GM23338 (cell line): ENCODE results near the gene DUSP1. TPM values are rescaled to one million over a fixed set of nuclear protein-coding genes. Genes with fewer than 3 reads are reported as not detected.

Experiments
- ATAC-seq: fragments of 200-7000 bp; cut with Tn5 transposase; 3 replicates; pipeline ENCODE4 v1.9.1; 2020
- DNase-seq: peaks from one replicate; pipeline ENCODE4 v3.0.0-alpha.2; 2015; ENCODE audit warnings: low spot score
- H2AFZ ChIP-seq: fragments of 200-600 bp; sonication (generic); 2 replicates; pipeline ENCODE4 v1.8.0; 2016; ENCODE audit warnings: antibody characterized with exemption, mild to moderate bottlenecking, moderate library complexity
- H3F3A ChIP-seq: fragments of 200-600 bp; sonication (generic); replicated peaks from 2 replicates; pipeline ENCODE4 v1.8.0; 2017; ENCODE audit warnings: antibody characterized with exemption, mixed run types, low read depth
- H3K27ac ChIP-seq: fragments of 200-600 bp; sonication (generic); 2 replicates; pipeline ENCODE4 v1.6.1; 2016; ENCODE audit warnings: low read depth
- H3K27me3 ChIP-seq: fragments of 200-600 bp; sonication (generic); 2 replicates; pipeline ENCODE4 v1.8.0; 2016; ENCODE audit warnings: mild to moderate bottlenecking, mixed run types, moderate library complexity; ENCODE audit not compliant: insufficient read depth
- H3K36me3 ChIP-seq: fragments of 200-600 bp; sonication (generic); 2 replicates; pipeline ENCODE4 v1.8.0; 2016; ENCODE audit warnings: mild to moderate bottlenecking; ENCODE audit not compliant: insufficient read depth
- H3K4me1 ChIP-seq: fragments of 200-600 bp; sonication (generic); 2 replicates; pipeline ENCODE4 v1.8.0; 2016; ENCODE audit warnings: mild to moderate bottlenecking, moderate library complexity; ENCODE audit not compliant: insufficient read depth
- H3K4me2 ChIP-seq: fragments of 200-600 bp; sonication (generic); 2 replicates; pipeline ENCODE4 v1.7.1; 2017; ENCODE audit warnings: mixed run types
- H3K4me3 ChIP-seq: fragments of 200-600 bp; sonication (generic); 2 replicates; pipeline ENCODE4 v1.6.1; 2016; ENCODE audit warnings: mixed run types
- H3K79me2 ChIP-seq: fragments of 200-600 bp; sonication (generic); replicated peaks from 2 replicates; pipeline ENCODE4 v1.8.0; 2017; ENCODE audit warnings: mild to moderate bottlenecking; ENCODE audit not compliant: insufficient read depth
- H3K9me2 ChIP-seq: fragments of 200-600 bp; sonication (generic); 2 replicates; pipeline ENCODE4 v1.8.0; 2017; ENCODE audit not compliant: insufficient read depth
- H4K20me1 ChIP-seq: fragments of 200-600 bp; sonication (generic); replicated peaks from 2 replicates; pipeline ENCODE4 v1.8.0; 2017; ENCODE audit warnings: mild to moderate bottlenecking; ENCODE audit not compliant: insufficient read depth
- H3K27ac Mint-ChIP-seq: 2 replicates; pipeline ENCODE4 v1.8.0; 2020; ENCODE audit warnings: inconsistent platforms, mild to moderate bottlenecking, moderate library complexity, mixed read lengths
- H3K27me3 Mint-ChIP-seq: 3 replicates; pipeline ENCODE4 v1.8.0; 2022; ENCODE audit warnings: low read depth, mild to moderate bottlenecking, moderate library complexity, mixed read lengths, inconsistent platforms; ENCODE audit not compliant: insufficient read depth, poor library complexity
- H3K36me3 Mint-ChIP-seq: 3 replicates; pipeline ENCODE4 v1.8.0; 2021; ENCODE audit warnings: low read depth, mild to moderate bottlenecking, inconsistent platforms, moderate library complexity, mixed read lengths
- H3K4me1 Mint-ChIP-seq: 3 replicates; pipeline ENCODE4 v1.8.0; 2020; ENCODE audit warnings: mild to moderate bottlenecking, inconsistent platforms, mixed read lengths
- H3K4me3 Mint-ChIP-seq: 3 replicates; pipeline ENCODE4 v1.8.0; 2021; ENCODE audit warnings: moderate library complexity, mild to moderate bottlenecking, inconsistent platforms, mixed read lengths
- H3K9me3 Mint-ChIP-seq: 3 replicates; pipeline ENCODE4 v1.8.0; 2020; ENCODE audit warnings: moderate library complexity, mild to moderate bottlenecking, inconsistent platforms, mixed read lengths
- CREB1 ChIP-seq: fragments of 250-450 bp; sonication (Bioruptor Pico); IDR thresholded peaks from 2 replicates; pipeline ENCODE4 v1.5.0; 2020; ENCODE audit warnings: low read depth, mild to moderate bottlenecking, moderate library complexity
- EZH2phosphoT487 ChIP-seq: fragments of 200-600 bp; sonication (generic); IDR thresholded peaks from one replicate; pipeline ENCODE4 v1.8.1; 2018; ENCODE audit warnings: antibody characterized with exemption; ENCODE audit not compliant: unreplicated experiment
- NANOG ChIP-seq: IDR thresholded peaks from 2 replicates; pipeline ENCODE4 v1.6.1; 2016; ENCODE audit warnings: antibody characterized with exemption, borderline replicate concordance
- POLR2AphosphoS5 ChIP-seq: IDR thresholded peaks from 2 replicates; pipeline ENCODE4 v1.6.1; 2016; ENCODE audit warnings: antibody characterized with exemption, low read depth
- ZNF114 ChIP-seq: fragments of 250-450 bp; sonication (Bioruptor Pico); IDR thresholded peaks from 2 replicates; pipeline ENCODE4 v1.5.0; 2020; ENCODE audit warnings: mild to moderate bottlenecking, moderate library complexity
- ZNF331 ChIP-seq: fragments of 250-450 bp; sonication (Bioruptor Pico); IDR thresholded peaks from 2 replicates; pipeline ENCODE4 v1.5.0; 2020; ENCODE audit warnings: low read depth, mild to moderate bottlenecking, moderate library complexity
- polyA plus RNA-seq: library from polyadenylated mRNA; unstranded; fragments of >200 nt; fragmentation: Nextera tagmentation; extraction: Ambion mirVana; gene quantifications from 2 replicates; pipeline ENCODE4 v1.2.1, GENCODE V29; 2016
- total RNA-seq: library from RNA; depleted of rRNA; stranded (reverse); fragments of >200 nt; shearing (Covaris generic); gene quantifications from 2 replicates; pipeline ENCODE4 v1.2.3, GENCODE V29; 2014
- TF ChIP-seq, protein P1 (sequence below): IDR thresholded peaks from 2 replicates; pipeline ENCODE4 v1.6.1; 2016; ENCODE audit warnings: antibody characterized with exemption
- TF ChIP-seq, protein P2 (sequence below): fragments of 250-450 bp; sonication (Bioruptor Pico); IDR thresholded peaks from 2 replicates; pipeline ENCODE4 v1.5.0; 2020; ENCODE audit warnings: mild to moderate bottlenecking, moderate library complexity

The DUSP1 gene
- total and polyA plus RNA-seq, 2 experiments from 2014 or later, result 9.7 to 17.2 TPM

DNA sequence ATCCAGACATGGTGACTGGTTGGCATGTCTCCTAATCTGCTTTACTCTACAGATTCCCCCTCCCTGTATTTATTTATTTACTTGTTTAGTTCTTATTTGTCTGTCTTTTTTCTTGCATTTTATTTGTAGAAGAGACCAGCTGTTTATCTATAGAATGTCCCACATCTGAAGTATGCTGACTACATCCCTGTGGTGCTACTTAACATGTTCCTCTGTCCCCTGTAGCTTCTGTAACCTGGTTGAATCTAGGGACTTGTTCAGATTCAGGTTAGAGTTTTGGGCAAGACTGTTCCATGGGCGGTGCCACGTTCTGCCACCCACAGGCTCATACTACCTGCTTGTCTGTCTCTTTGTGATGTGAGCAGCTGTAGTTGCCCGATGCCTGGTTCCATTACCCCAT, 23.5 kb downstream of the DUSP1 start (continued):
- TF ChIP-seq, protein P1, sequence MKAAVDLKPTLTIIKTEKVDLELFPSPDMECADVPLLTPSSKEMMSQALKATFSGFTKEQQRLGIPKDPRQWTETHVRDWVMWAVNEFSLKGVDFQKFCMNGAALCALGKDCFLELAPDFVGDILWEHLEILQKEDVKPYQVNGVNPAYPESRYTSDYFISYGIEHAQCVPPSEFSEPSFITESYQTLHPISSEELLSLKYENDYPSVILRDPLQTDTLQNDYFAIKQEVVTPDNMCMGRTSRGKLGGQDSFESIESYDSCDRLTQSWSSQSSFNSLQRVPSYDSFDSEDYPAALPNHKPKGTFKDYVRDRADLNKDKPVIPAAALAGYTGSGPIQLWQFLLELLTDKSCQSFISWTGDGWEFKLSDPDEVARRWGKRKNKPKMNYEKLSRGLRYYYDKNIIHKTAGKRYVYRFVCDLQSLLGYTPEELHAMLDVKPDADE, result no peak
- TF ChIP-seq EZH2phosphoT487 (no peak), NANOG (no peak), ZNF114 (CRISPR knock-in tag) (no peak), CREB1 (CRISPR knock-in tag) (no peak), POLR2AphosphoS5 (no peak)

DNA sequence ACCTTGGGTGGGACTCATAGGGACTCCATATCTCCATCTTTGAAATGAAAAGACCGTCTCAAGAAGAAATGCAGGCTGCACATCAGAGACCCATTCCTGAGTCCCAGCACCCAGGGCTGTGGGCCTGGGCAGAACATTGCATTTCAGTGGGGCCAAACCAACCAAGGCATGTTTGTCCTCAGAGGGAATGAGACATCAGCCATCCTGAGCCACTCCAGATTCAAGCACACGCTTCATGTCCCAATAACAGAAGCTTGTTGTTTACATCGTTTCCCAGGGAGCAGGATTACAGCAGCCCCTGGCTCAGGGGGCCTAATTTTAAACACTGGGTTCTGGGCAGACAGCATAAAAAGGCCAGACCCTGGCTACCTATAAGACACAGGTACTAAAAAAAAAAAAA, 24.3 kb downstream of the DUSP1 start:
- Mint-ChIP-seq H3K27ac (no peak overlapping the region), H3K9me3 (peaks cover 14% of the 10 kb centered on the region; the same call in 2 of the 3 replicates), H3K36me3 (peaks cover 6% of the 10 kb centered on the region; the same call in 1 of the 3 replicates), H3K27me3 (peaks cover 15% of the 10 kb centered on the region), H3K4me1 (peaks cover 3% of the 10 kb centered on the region; the same call in 2 of the 3 replicates), H3K4me3 (no peak overlapping the region)
- H3F3A ChIP-seq, result peaks cover 15% of the 10 kb centered on the region; the same call in 1 of the 2 replicates
- no peaks in the 10 kb centered on the region for H4K20me1 ChIP-seq
- no peak overlapping the region for H3K4me3 ChIP-seq
- H3K9me2 ChIP-seq, result no peaks in the 10 kb centered on the region
- no peak for TF ChIP-seq ZNF331
- TF ChIP-seq, protein P2, sequence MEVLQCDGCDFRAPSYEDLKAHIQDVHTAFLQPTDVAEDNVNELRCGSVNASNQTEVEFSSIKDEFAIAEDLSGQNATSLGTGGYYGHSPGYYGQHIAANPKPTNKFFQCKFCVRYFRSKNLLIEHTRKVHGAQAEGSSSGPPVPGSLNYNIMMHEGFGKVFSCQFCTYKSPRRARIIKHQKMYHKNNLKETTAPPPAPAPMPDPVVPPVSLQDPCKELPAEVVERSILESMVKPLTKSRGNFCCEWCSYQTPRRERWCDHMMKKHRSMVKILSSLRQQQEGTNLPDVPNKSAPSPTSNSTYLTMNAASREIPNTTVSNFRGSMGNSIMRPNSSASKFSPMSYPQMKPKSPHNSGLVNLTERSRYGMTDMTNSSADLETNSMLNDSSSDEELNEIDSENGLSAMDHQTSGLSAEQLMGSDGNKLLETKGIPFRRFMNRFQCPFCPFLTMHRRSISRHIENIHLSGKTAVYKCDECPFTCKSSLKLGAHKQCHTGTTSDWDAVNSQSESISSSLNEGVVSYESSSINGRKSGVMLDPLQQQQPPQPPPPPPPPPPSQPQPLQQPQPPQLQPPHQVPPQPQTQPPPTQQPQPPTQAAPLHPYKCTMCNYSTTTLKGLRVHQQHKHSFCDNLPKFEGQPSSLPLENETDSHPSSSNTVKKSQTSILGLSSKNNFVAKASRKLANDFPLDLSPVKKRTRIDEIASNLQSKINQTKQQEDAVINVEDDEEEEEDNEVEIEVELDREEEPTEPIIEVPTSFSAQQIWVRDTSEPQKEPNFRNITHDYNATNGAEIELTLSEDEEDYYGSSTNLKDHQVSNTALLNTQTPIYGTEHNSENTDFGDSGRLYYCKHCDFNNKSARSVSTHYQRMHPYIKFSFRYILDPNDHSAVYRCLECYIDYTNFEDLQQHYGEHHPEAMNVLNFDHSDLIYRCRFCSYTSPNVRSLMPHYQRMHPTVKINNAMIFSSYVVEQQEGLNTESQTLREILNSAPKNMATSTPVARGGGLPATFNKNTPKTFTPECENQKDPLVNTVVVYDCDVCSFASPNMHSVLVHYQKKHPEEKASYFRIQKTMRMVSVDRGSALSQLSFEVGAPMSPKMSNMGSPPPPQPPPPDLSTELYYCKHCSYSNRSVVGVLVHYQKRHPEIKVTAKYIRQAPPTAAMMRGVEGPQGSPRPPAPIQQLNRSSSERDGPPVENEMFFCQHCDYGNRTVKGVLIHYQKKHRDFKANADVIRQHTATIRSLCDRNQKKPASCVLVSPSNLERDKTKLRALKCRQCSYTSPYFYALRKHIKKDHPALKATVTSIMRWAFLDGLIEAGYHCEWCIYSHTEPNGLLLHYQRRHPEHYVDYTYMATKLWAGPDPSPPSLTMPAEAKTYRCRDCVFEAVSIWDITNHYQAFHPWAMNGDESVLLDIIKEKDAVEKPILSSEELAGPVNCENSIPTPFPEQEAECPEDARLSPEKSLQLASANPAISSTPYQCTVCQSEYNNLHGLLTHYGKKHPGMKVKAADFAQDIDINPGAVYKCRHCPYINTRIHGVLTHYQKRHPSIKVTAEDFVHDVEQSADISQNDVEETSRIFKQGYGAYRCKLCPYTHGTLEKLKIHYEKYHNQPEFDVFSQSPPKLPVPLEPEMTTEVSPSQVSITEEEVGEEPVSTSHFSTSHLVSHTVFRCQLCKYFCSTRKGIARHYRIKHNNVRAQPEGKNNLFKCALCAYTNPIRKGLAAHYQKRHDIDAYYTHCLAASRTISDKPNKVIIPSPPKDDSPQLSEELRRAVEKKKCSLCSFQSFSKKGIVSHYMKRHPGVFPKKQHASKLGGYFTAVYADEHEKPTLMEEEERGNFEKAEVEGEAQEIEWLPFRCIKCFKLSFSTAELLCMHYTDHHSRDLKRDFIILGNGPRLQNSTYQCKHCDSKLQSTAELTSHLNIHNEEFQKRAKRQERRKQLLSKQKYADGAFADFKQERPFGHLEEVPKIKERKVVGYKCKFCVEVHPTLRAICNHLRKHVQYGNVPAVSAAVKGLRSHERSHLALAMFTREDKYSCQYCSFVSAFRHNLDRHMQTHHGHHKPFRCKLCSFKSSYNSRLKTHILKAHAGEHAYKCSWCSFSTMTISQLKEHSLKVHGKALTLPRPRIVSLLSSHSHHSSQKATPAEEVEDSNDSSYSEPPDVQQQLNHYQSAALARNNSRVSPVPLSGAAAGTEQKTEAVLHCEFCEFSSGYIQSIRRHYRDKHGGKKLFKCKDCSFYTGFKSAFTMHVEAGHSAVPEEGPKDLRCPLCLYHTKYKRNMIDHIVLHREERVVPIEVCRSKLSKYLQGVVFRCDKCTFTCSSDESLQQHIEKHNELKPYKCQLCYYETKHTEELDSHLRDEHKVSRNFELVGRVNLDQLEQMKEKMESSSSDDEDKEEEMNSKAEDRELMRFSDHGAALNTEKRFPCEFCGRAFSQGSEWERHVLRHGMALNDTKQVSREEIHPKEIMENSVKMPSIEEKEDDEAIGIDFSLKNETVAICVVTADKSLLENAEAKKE (CRISPR knock-in tag), result no peak
- H3K79me2 ChIP-seq, result no peaks in the 10 kb centered on the region
- H3K4me2 ChIP-seq, result no peak overlapping the region
- H3K4me1 ChIP-seq, result peaks cover 6% of the 10 kb centered on the region
- peaks cover 25% of the 10 kb centered on the region for H3K27me3 ChIP-seq
- H3K36me3 ChIP-seq, result peaks cover 6% of the 10 kb centered on the region; the same call in 1 of the 2 replicates
- no peak for DNase-seq
- no peak overlapping the region for H2AFZ ChIP-seq
- no peak for ATAC-seq
- no peak overlapping the region for H3K27ac ChIP-seq
